BE2C (cell line): ENCODE measurements around the gene NDUFB10.

ENCODE experiments used
- DNase-seq: peaks from one replicate; pipeline ENCODE4 v3.0.0-alpha.2; 2020
- H3K27me3 ChIP-seq: fragments of 250-450 bp; sonication (Bioruptor Pico); 2 replicates; pipeline ENCODE4 v1.5.1; 2020; ENCODE audit warnings: mild to moderate bottlenecking
- H3K36me3 ChIP-seq: fragments of 250-450 bp; sonication (Bioruptor Pico); 2 replicates; pipeline ENCODE4 v1.5.1; 2020; ENCODE audit warnings: mild to moderate bottlenecking
- H3K4me1 ChIP-seq: fragments of 250-450 bp; sonication (Bioruptor Pico); 2 replicates; pipeline ENCODE4 v1.5.1; 2020
- H3K4me3 ChIP-seq: 2 replicates; pipeline ENCODE4 v1.5.1; 2011; ENCODE audit warnings: low read depth, low read length
- H3K9me3 ChIP-seq: fragments of 250-450 bp; sonication (Bioruptor Pico); 2 replicates; pipeline ENCODE4 v1.5.1; 2020
- TF ChIP-seq, protein P1 (sequence below): IDR thresholded peaks from 2 replicates; pipeline ENCODE4 v1.5.1; 2012; ENCODE audit warnings: mild to moderate bottlenecking, low read depth, low read length

NDUFB10 gene

DNA sequence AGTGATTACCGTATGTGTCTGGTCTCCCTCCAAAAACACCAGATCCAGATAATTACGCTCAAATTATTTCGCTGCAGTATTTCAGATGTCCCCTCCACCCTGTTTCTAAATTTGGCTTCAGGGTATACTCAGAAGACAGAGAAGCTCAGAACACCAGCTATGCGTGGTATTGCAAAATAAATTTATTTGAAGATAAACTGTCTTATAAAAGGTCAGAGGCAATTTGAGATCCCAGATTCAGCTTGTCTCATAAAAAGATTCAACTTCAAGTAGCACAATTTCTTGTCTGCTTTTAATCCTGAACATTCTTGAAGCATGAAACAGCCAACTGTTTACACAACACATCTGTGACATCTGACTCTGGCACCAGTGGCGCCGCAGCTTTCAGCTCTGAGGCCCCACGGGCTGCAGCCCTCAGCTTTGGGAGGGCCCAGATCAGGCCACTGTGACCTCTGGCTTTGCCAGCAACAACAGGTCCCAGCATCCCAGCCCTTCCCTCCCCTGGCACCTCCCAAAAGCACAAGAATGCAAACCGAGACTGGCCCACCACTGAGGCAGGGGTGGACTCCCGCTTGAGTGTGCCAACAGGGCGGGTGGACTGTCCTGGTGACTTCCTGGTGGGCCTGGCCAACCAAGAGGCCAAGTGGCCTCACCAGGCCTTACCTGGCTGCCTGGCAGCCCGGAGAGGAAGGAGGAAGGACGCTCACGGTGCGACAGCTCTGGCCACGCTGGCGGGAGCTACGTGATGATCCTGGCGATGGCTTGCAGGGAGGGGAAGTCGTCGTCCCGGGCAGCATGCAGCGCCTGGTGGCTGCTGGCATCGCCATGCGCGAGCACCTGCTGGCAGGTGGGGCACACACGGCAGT is 38.4 kb downstream of the NDUFB10 start:
- DNase-seq: no peak
- peaks cover 67% of the 10 kb centered on the region for H3K36me3 ChIP-seq
- TF ChIP-seq, protein P1, sequence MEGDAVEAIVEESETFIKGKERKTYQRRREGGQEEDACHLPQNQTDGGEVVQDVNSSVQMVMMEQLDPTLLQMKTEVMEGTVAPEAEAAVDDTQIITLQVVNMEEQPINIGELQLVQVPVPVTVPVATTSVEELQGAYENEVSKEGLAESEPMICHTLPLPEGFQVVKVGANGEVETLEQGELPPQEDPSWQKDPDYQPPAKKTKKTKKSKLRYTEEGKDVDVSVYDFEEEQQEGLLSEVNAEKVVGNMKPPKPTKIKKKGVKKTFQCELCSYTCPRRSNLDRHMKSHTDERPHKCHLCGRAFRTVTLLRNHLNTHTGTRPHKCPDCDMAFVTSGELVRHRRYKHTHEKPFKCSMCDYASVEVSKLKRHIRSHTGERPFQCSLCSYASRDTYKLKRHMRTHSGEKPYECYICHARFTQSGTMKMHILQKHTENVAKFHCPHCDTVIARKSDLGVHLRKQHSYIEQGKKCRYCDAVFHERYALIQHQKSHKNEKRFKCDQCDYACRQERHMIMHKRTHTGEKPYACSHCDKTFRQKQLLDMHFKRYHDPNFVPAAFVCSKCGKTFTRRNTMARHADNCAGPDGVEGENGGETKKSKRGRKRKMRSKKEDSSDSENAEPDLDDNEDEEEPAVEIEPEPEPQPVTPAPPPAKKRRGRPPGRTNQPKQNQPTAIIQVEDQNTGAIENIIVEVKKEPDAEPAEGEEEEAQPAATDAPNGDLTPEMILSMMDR: no peak

DNA sequence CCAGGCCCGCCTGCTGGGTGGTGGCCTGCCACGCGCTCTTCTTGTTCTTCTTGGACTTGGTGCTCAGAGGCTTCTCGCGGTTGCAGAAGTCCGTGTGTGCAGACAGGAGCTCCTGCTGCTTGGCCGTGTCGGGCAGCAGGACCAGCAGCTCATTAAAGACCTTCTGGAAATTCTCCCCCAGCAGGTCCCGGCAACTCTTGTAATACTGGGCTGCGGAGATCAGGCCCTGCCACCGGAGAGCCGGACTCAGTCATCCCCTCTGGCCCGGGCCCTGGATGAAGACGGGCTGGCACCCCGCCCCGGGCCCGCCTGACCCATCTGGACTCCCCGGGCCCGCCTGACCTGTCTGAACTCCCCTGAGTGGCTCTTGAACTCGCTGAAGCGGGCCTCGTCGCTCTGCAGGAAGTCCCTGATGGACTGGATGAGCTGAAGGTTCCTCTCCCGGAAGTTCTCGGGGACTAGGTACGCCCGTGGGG is 39.1 kb downstream of the NDUFB10 start:
- Histone ChIP-seq H3K4me1 (no peaks in the 10 kb centered on the region; the same call in 1 of the 2 replicates), H3K36me3 (peaks cover 74% of the 10 kb centered on the region), H3K27me3 (no peaks in the 10 kb centered on the region), H3K4me3 (no peak overlapping the region), H3K9me3 (no peaks in the 10 kb centered on the region)
- DNase-seq: no peak
- TF ChIP-seq, protein P1: no peak

More for the DNA sequence above, 38.4 kb downstream of the NDUFB10 start:
- H3K4me1 ChIP-seq: no peaks in the 10 kb centered on the region
- H3K4me3 ChIP-seq: no peak overlapping the region
- H3K9me3 ChIP-seq: peaks cover 1% of the 10 kb centered on the region; the same call in 1 of the 2 replicates
- no peaks in the 10 kb centered on the region for H3K27me3 ChIP-seq

DNA sequence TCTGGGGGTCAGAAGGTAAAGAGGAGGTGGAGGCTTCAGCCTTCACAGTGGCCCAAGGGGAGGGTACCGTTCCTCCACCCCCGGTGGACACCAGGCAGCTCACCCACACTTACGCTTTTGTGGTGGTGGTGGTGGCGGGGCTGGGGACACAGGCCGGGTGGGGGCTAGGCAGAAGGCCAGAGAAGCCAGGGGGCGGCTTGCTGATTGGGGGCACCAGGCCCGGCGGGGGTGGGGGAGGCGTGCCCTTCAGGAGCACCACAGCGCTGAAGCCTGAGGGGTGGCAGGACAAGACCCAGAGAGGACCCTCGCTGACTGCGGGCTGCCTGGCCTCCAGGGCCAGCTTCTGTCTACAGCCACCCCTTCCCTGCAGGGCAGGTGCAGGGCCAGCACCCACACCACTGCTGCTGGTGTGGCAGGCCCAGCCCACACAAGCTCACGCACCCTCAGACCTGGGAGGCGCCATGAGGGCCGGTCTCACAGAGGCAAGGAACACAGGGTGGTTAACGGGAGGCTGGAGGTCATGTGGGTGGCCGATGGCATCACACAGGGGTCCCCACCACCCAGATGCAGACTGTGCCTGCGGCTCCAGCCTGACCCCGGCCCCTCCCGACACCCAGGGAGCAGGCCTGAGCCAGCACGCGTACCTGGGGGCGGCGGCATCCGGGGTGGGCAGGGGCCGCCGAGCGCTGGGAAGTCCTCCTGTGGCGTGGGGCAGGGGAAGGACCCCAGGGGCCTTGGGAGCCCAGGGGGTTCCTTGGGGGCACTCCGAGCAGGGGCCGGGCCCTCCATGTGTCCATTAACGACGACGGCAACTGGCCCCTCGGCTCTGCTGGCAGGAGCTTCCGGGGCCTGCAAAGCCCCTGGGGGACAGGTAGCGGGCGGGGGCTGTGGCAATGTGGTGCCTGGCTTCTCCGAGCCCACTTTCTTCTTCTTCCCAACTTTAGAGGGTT is 39.8 kb downstream of the NDUFB10 start:
- Histone ChIP-seq H3K27me3 (no peaks in the 10 kb centered on the region), H3K4me1 (peaks cover 2% of the 10 kb centered on the region), H3K36me3 (peaks cover 77% of the 10 kb centered on the region), H3K9me3 (no peaks in the 10 kb centered on the region), H3K4me3 (no peak overlapping the region)
- TF ChIP-seq, protein P1: no peak
- peak; percentile 10 for DNase-seq

DNA sequence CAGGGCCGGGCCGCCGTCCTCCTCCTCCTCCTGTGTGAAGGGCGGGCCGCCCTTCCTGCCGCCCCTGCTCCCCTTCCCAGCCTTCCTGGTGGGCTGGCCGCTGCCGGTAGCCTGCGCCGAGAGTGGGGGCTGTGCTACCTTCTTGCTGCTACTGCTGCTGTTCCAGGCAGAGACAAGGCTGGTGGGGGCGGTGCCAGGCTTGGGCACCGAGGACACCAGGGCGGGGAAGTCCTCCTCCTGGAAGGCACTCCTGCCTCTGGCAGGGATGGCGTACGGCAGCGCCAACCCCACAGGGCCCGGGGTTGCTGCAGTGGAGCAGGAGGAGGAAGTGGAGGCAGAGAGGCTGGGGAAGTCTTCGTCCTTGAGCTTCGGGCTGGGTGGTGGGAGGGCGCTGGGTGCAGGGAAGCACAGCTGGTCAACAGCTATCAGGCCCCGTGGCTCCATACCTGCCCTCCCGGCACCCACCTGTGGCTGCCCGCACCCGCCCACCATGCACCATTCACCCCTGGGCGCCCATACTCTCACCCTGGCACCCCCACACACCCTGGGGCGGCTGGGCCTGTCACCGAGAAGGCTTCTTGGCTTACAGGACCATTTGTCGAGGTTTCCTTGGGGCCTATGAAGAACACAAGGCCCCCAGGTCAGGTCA is 40.7 kb downstream of the NDUFB10 start:
- Histone ChIP-seq H3K9me3 (no peaks in the 10 kb centered on the region), H3K4me1 (peaks cover 10% of the 10 kb centered on the region), H3K4me3 (no peak overlapping the region), H3K36me3 (peaks cover 84% of the 10 kb centered on the region), H3K27me3 (no peaks in the 10 kb centered on the region)
- TF ChIP-seq, protein P1: no peak
- peak; percentile 10 for DNase-seq

DNA sequence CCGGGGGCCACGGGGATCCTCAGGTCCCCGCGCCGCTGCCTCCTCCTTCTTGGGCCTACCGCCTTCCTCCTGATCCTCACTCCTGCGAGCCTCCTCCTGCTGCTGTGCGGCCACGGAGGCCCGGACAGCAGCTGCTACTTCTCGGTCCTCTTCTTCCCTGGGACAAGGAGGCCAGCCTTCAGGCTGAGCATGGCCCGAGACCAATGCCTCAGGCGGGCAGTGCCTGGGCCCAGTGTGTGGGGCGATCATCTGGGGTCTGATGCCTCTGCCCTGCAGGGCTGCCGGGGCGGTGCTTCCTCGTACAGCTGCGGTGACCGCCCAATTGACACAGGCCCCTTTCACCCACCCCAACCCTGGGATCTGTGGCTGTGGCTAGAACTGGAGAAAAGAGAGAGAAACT is 41.7 kb downstream of the NDUFB10 start:
- TF ChIP-seq, protein P1: no peak
- H3K4me1 ChIP-seq: peaks cover 19% of the 10 kb centered on the region
- no peak overlapping the region for H3K4me3 ChIP-seq
- H3K36me3 ChIP-seq: peaks cover 77% of the 10 kb centered on the region
- H3K9me3 ChIP-seq: no peaks in the 10 kb centered on the region
- H3K27me3 ChIP-seq: no peaks in the 10 kb centered on the region
- peak; percentile 8 for DNase-seq
